Measurements from ENCODE around the gene LRRC4C. TPM values are rescaled to one million over a fixed set of nuclear protein-coding genes. Genes with fewer than 3 reads are reported as not detected.

LRRC4C gene
- total RNA-seq, 1 experiment from 2014 or later = 0.13 TPM

DNA sequence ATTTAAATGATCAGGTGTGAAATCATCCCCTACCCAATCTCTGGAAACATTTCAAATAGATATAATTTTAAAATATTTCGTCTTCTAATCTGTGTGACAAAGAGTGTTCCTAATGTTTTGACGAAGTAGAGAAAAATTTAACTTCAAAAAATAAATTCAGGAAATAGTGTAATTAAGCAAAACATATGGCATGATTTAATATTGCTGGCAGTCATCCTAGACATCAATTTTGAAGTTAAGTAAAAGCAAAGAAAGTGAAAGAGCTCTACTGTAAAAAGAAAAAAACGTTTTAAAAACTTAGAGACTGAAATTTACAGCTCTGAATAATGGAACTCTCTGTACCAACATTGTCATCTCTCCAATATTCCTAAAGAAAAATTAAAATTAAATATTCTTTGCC lies 1062.3 kb downstream of the LRRC4C start:
- no peaks in the 10 kb centered on the region for H3K9me3 Mint-ChIP-seq
- H2BK15ac ChIP-seq (ENCODE audit: low read depth, low read length) = no peak overlapping the region
- H3K4ac ChIP-seq (ENCODE audit: low read depth, low read length) = no peak overlapping the region
- no peaks in the 10 kb centered on the region for H3K23me2 ChIP-seq (ENCODE audit: insufficient read length, low read depth, low read length, poor library complexity, severe bottlenecking)
- H4K20me1 ChIP-seq (ENCODE audit: control insufficient read depth, insufficient read depth, insufficient read length) = no peaks in the 10 kb centered on the region
- no peak overlapping the region for H2BK5ac ChIP-seq (ENCODE audit: insufficient read length, low read length)
- no peak overlapping the region for H3K4me3 Mint-ChIP-seq
- H2AFZ ChIP-seq (ENCODE audit: low read length) = no peak overlapping the region
- no peak overlapping the region for H3K4me2 ChIP-seq (ENCODE audit: insufficient read depth, insufficient read length, low read length)
- H2BK120ac ChIP-seq (ENCODE audit: low read depth, low read length, poor library complexity, severe bottlenecking) = no peak overlapping the region
- H3K18ac ChIP-seq (ENCODE audit: insufficient read length, low read depth, low read length) = no peak overlapping the region
- no peak overlapping the region for H3K9ac ChIP-seq (ENCODE audit: extremely low read depth, insufficient read length, low read length)
- no peaks in the 10 kb centered on the region for H3K4me1 ChIP-seq (ENCODE audit: insufficient read depth, low read length)
- H2BK12ac ChIP-seq (ENCODE audit: insufficient read length, low read depth, low read length) = no peak overlapping the region
- H3K36me3 Mint-ChIP-seq (ENCODE audit: insufficient read depth in 1 of 3, low read depth in 3 of 3) = no peaks in the 10 kb centered on the region
- no peak overlapping the region for H2AK5ac ChIP-seq (ENCODE audit: insufficient read length, low read length)
- no peak for DNase-seq
- H4K91ac ChIP-seq (ENCODE audit: insufficient read length, low read depth, low read length) = no peak overlapping the region
- H3K4me1 Mint-ChIP-seq = no peaks in the 10 kb centered on the region
- no peak overlapping the region for H4K5ac ChIP-seq (ENCODE audit: insufficient read length, low read depth, low read length)
- H3K9me3 ChIP-seq (ENCODE audit: control insufficient read depth, low read depth, low read length) = no peaks in the 10 kb centered on the region
- TF ChIP-seq, protein P1, sequence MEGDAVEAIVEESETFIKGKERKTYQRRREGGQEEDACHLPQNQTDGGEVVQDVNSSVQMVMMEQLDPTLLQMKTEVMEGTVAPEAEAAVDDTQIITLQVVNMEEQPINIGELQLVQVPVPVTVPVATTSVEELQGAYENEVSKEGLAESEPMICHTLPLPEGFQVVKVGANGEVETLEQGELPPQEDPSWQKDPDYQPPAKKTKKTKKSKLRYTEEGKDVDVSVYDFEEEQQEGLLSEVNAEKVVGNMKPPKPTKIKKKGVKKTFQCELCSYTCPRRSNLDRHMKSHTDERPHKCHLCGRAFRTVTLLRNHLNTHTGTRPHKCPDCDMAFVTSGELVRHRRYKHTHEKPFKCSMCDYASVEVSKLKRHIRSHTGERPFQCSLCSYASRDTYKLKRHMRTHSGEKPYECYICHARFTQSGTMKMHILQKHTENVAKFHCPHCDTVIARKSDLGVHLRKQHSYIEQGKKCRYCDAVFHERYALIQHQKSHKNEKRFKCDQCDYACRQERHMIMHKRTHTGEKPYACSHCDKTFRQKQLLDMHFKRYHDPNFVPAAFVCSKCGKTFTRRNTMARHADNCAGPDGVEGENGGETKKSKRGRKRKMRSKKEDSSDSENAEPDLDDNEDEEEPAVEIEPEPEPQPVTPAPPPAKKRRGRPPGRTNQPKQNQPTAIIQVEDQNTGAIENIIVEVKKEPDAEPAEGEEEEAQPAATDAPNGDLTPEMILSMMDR (conservative IDR thresholded peaks at IDR 0.05) = no peak
- no peaks in the 10 kb centered on the region for H3K27me3 ChIP-seq (ENCODE audit: insufficient read depth, low read length)
- H3K79me1 ChIP-seq (ENCODE audit: insufficient read depth, low read depth, low read length, poor library complexity, severe bottlenecking) = no peaks in the 10 kb centered on the region
- no peak overlapping the region for H2BK20ac ChIP-seq (ENCODE audit: low read depth, low read length, poor library complexity, severe bottlenecking)
- no peak overlapping the region for H3K23ac ChIP-seq (ENCODE audit: insufficient read length, low read depth, low read length)
- no CpG with 5 or more reads among the region's 3 CpGs for WGBS (ENCODE audit: extremely low coverage, insufficient read length, low lambda C conversion rate)
- H3K27ac Mint-ChIP-seq = no peak overlapping the region
- no peak overlapping the region for H3K27ac ChIP-seq (ENCODE audit: insufficient read length, low read depth, low read length)
- no peak overlapping the region for H3T11ph ChIP-seq (ENCODE audit: low read length)
- H3K14ac ChIP-seq (ENCODE audit: insufficient read depth, low read length) = no peak overlapping the region
- H3K27me3 Mint-ChIP-seq (ENCODE audit: low read depth) = no peaks in the 10 kb centered on the region
- no peak overlapping the region for H4K8ac ChIP-seq (replicated peaks; ENCODE audit: insufficient read length, low read depth, low read length)
- H3K79me2 ChIP-seq (ENCODE audit: insufficient read depth, low read length) = no peaks in the 10 kb centered on the region
- no peak overlapping the region for H3K56ac ChIP-seq (ENCODE audit: insufficient read length, low read depth, low read length)

Data from H9 (cell line).